Ovary (tissue), 3 donors: Measurements from ENCODE around the gene NEFH.
"Not testable (repeated sequence)": the region's sequence is repeated elsewhere in the genome, so short reads cannot be mapped to it uniquely, and the experiment has no call there.

Source experiments
- CTCF ChIP-seq, 3 donors: fragments of 450-650 bp in 2 of 3; fragments of 200-600 bp in 1 of 3; IDR thresholded peaks; one replicate each; pipeline versions ENCODE4 v1.5.1 to v1.8.0; 2016 to 2022; ENCODE audit warnings: antibody characterized with exemption in 3 of 3, mild to moderate bottlenecking in 1 of 3
- EP300 ChIP-seq: sonication (generic); formaldehyde crosslinking; IDR thresholded peaks from one replicate; pipeline ENCODE4 v1.6.1; 2017; ENCODE audit warnings: antibody characterized with exemption
- donor health status: DM: no; HTN: no; CAD: no.

GRCh38 chr22:29489127-29489780, 9.2 kb downstream of the NEFH start:
- not testable (repeated sequence) for TF ChIP-seq CTCF (IDR thresholded peaks at IDR 0.05); EP300
